GM23338 (cell line): ENCODE data around the gene SFRP2.

ENCODE experiments used
- EZH2 ChIP-seq: fragments of 200-600 bp; sonication (generic); IDR thresholded peaks from one replicate; pipeline ENCODE4 v1.8.0; 2017; ENCODE audit warnings: antibody characterized with exemption, mild to moderate bottlenecking, low read depth; ENCODE audit not compliant: unreplicated experiment
- TF ChIP-seq, protein P1 (sequence below), 2 experiments: fragments of 200-600 bp in 1 of 2; sonication (generic) in 1 of 2; conservative IDR thresholded peaks; 2 replicates each; pipeline versions ENCODE4 v1.5.1 to v1.6.1; 2016 to 2017; ENCODE audit warnings: antibody characterized with exemption in 2 of 2, low read depth in 2 of 2, mild to moderate bottlenecking in 2 of 2, moderate library complexity in 1 of 2

DNA sequence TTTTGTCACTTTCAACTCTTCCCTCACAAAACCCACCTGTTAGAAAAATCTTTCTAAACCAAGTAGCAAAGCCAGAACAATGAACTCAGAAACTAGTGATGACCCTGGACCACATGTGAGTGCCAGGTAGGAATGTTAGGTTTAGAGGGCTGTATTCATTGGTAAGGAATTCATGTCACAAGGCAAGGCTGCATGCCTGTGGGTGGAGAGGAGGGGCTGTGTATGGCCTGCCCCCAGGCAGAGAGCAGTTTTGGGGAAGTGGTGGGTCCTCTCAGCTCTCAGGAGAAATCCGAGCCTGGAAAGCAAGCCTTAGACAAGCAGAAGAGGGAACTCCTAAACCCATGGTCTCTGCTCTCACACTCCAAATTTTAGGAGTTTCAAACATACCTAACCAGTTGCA is 31.5 kb downstream of the SFRP2 start:
- TF ChIP-seq, protein P1, sequence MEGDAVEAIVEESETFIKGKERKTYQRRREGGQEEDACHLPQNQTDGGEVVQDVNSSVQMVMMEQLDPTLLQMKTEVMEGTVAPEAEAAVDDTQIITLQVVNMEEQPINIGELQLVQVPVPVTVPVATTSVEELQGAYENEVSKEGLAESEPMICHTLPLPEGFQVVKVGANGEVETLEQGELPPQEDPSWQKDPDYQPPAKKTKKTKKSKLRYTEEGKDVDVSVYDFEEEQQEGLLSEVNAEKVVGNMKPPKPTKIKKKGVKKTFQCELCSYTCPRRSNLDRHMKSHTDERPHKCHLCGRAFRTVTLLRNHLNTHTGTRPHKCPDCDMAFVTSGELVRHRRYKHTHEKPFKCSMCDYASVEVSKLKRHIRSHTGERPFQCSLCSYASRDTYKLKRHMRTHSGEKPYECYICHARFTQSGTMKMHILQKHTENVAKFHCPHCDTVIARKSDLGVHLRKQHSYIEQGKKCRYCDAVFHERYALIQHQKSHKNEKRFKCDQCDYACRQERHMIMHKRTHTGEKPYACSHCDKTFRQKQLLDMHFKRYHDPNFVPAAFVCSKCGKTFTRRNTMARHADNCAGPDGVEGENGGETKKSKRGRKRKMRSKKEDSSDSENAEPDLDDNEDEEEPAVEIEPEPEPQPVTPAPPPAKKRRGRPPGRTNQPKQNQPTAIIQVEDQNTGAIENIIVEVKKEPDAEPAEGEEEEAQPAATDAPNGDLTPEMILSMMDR (conservative IDR thresholded peaks at IDR 0.05; ENCODE audit: low read depth in 2 of 2) = no peak
- TF ChIP-seq EZH2 = no peak
